SK-N-MC (cell line): ENCODE results near the gene CDKN1A.
"Not testable (repeated sequence)": the region's sequence is repeated elsewhere in the genome, so short reads cannot be mapped to it uniquely, and the experiment has no call there.

Source experiments
- EZH2 ChIP-seq: fragments of 200-600 bp; sonication (generic); IDR thresholded peaks from one replicate; pipeline ENCODE4 v1.6.1; 2017; ENCODE audit warnings: antibody characterized with exemption
- FOXP2 ChIP-seq: optimal IDR thresholded peaks from 2 replicates; pipeline ENCODE3; 2011; ENCODE audit warnings: mild to moderate bottlenecking, moderate library complexity; ENCODE audit not compliant: insufficient read depth; ENCODE audit errors: extremely low read length, control extremely low read depth
- POLR2AphosphoS5 ChIP-seq: IDR thresholded peaks from 2 replicates; pipeline ENCODE4 v1.6.1; 2012; ENCODE audit warnings: mild to moderate bottlenecking, low read depth, low read length, borderline replicate concordance

DNA sequence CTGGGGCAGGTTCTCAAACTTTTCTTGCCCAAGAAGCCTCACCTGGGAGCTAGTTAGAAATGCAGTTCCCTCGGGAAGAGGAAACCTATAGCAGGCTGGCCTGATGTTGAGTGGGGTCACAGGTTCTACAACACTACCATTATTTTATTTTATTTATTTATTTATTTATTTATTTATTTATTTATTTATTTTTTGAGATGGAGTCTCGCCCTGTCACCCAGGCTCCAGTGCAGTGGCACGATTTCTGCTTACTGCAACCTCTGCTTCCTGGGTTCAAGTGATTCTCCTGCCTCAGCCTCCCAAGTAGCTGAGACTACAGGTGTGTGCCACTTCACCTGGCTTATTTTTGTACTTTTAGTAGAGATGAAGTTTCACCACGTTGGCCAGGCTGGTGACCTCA, 45.5 kb downstream of the CDKN1A start:
- TF ChIP-seq EZH2, POLR2AphosphoS5, FOXP2: not testable (repeated sequence)
